ENCODE results near the gene ANKRD11.

ANKRD11 gene

DNA sequence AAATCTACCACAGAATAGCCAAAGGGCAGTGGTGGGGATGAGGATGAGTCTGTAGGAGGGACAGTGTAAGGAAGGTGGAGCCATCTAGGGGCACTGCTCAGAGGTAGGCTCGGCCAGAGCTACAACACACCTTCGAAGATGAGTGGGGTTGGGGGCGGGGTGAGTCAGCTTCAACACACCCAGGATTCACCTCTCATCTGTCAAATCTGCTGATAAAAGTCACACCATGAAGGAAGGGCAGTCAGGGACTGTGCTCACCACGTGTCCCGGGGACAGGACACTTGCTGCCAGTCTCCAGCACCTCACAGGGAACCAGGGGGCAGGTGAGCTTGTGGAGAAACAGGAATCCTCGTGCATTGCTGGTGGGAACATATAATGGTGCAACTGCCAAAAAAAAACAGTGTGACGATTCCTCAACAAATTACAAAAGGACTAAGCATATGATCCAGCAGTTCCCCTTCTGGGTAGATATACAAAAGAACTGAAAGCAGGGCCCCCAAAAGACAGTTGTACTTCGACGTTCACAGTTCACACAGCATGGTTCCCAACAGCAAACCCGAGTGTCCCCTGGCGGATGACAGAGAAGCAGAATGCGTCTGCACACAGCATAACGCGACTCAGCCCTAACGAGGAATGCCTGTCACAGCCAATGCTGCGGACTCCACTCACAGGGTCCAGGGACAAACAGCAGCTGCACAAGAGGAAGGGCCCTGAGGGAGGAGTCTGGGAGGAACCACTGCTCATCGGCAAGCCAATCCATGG, 133.1 kb downstream of the ANKRD11 start:
- TF ChIP-seq CTCF (IDR thresholded peaks at IDR 0.05; ENCODE audit: low read depth, low read length) = no peak
- no peak overlapping the region for H3K4me3 ChIP-seq (replicated peaks in 1 of 2; ENCODE audit: low read depth in 2 of 2, low read length in 2 of 2)
- no peak for DNase-seq (ENCODE audit: low read depth in 2 of 2)

DNA sequence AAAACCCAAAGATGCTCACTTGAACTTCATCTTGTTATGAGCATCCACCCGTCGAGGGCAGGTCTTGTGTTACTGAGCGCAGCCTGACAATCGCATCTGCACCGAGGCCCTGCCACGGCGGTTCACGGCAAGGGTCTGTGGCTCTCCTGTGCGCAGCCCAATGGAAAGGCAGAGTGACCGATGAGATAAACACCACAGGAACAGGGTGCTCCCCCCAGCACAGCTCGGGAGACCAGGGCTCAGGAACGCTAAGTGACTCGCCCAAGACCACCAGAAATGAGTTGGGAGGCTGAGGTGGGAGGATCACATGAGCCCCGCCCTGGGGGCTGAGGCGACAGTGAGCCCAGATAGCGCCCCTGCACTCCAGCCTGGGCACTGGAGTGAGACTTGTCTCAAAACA, 134.7 kb downstream of the ANKRD11 start:
- no peak for DNase-seq (ENCODE audit: low read depth in 2 of 2)
- TF ChIP-seq CTCF (IDR thresholded peaks at IDR 0.05; ENCODE audit: low read depth, low read length) = no peak
- H3K4me3 ChIP-seq (replicated peaks in 1 of 2; ENCODE audit: low read depth in 2 of 2, low read length in 2 of 2) = no peak overlapping the region

DNA sequence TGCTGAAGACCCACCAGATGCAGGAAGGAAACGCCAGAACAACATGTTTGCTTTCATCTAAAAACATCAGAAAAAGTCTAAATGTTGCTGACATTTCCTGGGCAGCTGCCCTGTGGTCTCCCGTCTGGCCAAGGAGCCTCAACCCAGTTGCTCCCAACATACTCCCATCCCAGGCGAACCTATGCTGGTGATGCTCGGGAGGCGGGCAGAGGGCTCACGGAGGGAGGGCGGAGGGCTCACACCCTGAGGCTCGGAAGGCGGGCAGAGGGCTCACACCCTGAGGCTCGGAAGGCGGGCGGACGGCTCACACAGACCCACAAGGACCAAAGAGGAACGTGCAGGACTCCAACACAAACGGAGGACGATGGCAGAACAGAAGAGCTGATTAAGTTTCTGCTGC, 135.4 kb downstream of the ANKRD11 start:
- no peak overlapping the region for H3K4me3 ChIP-seq (replicated peaks in 1 of 2; ENCODE audit: low read depth in 2 of 2, low read length in 2 of 2)
- DNase-seq (ENCODE audit: low read depth in 2 of 2) = no peak
- no peak for TF ChIP-seq CTCF (IDR thresholded peaks at IDR 0.05; ENCODE audit: low read depth, low read length)

GRCh38 chr16:89354325-89354724, 136.0 kb downstream of the ANKRD11 start:
- H3K4me3 ChIP-seq (replicated peaks in 1 of 2; ENCODE audit: low read depth in 2 of 2, low read length in 2 of 2) = no peak overlapping the region
- TF ChIP-seq CTCF (IDR thresholded peaks at IDR 0.05; ENCODE audit: low read depth, low read length) = no peak
- DNase-seq (ENCODE audit: low read depth in 2 of 2) = no peak

- no peak for TF ChIP-seq CTCF (IDR thresholded peaks at IDR 0.05; ENCODE audit: low read depth, low read length)
- no peak for DNase-seq (ENCODE audit: low read depth in 2 of 2)
Observed at GRCh38 chr16:89352091-89352681, 138.2 kb downstream of the ANKRD11 start.

GRCh38 chr16:89351645-89352044, 138.7 kb downstream of the ANKRD11 start:
- no peak overlapping the region for H3K4me3 ChIP-seq (replicated peaks in 1 of 2; ENCODE audit: low read depth in 2 of 2, low read length in 2 of 2)
- DNase-seq (ENCODE audit: low read depth in 2 of 2) = no peak
- TF ChIP-seq CTCF (IDR thresholded peaks at IDR 0.05; ENCODE audit: low read depth, low read length) = no peak

More at GRCh38 chr16:89352091-89352681, 138.2 kb downstream of the ANKRD11 start:
- no peak overlapping the region for H3K4me3 ChIP-seq (replicated peaks in 1 of 2; ENCODE audit: low read depth in 2 of 2, low read length in 2 of 2)

Data from cardiac fibroblast (primary cell).